Activated naive CD4-positive, alpha-beta T cell treated with anti-CD3 and anti-CD28 coated beads, Interleukin-2, amount 50 U/mL, for 24 hours (primary cell): Measurements from ENCODE around the gene PPP4R2.
"Not testable (repeated sequence)": the region's sequence is repeated elsewhere in the genome, so short reads cannot be mapped to it uniquely, and the experiment has no call there.

ENCODE experiments used
- H3K27ac Mint-ChIP-seq: one replicate; pipeline ENCODE4 v1.8.0; 2021; ENCODE audit warnings: mild to moderate bottlenecking, mixed read lengths
- H3K27me3 Mint-ChIP-seq: one replicate; pipeline ENCODE4 v1.8.0; 2021; ENCODE audit warnings: mixed read lengths
- H3K36me3 Mint-ChIP-seq: one replicate; pipeline ENCODE4 v1.8.0; 2021; ENCODE audit warnings: mixed read lengths
- H3K4me1 Mint-ChIP-seq: one replicate; pipeline ENCODE4 v1.8.0; 2021; ENCODE audit warnings: mixed read lengths
- H3K4me3 Mint-ChIP-seq: one replicate; pipeline ENCODE4 v1.8.0; 2021; ENCODE audit warnings: mild to moderate bottlenecking, mixed read lengths
- H3K9me3 Mint-ChIP-seq: one replicate; pipeline ENCODE4 v1.8.0; 2021; ENCODE audit warnings: mixed read lengths

Gene PPP4R2

GRCh38 chr3:73030073-73030597, 33.5 kb downstream of the PPP4R2 start:
- peak overlapping the region; percentile 24 for H3K4me3 Mint-ChIP-seq
- peaks cover 13% of the 10 kb centered on the region for H3K36me3 Mint-ChIP-seq
- peaks cover 88% of the 10 kb centered on the region for H3K4me1 Mint-ChIP-seq

GRCh38 chr3:73031573-73032103, 35.0 kb downstream of the PPP4R2 start:
- H3K36me3 Mint-ChIP-seq: peaks cover 15% of the 10 kb centered on the region
- H3K27me3 Mint-ChIP-seq: no peaks in the 10 kb centered on the region
- no peak overlapping the region for H3K27ac Mint-ChIP-seq
- peaks cover 84% of the 10 kb centered on the region for H3K4me1 Mint-ChIP-seq
- no peaks in the 10 kb centered on the region for H3K9me3 Mint-ChIP-seq
- H3K4me3 Mint-ChIP-seq: no peak overlapping the region

More at GRCh38 chr3:73030073-73030597, 33.5 kb downstream of the PPP4R2 start:
- H3K27me3 Mint-ChIP-seq: no peaks in the 10 kb centered on the region
- no peaks in the 10 kb centered on the region for H3K9me3 Mint-ChIP-seq
- H3K27ac Mint-ChIP-seq: peak overlapping the region; percentile 78

GRCh38 chr3:73036694-73037591, 40.3 kb downstream of the PPP4R2 start:
- Mint-ChIP-seq H3K36me3 (peaks cover 9% of the 10 kb centered on the region), H3K9me3 (no peaks in the 10 kb centered on the region), H3K4me3 (peak overlapping the region; percentile 23), H3K27ac (peak overlapping the region; percentile 65), H3K4me1 (peaks cover 86% of the 10 kb centered on the region), H3K27me3 (no peaks in the 10 kb centered on the region)

GRCh38 chr3:73041537-73041936, 44.9 kb downstream of the PPP4R2 start:
- H3K27ac Mint-ChIP-seq: peak overlapping the region; percentile 4
- no peak overlapping the region for H3K4me3 Mint-ChIP-seq
- peaks cover 80% of the 10 kb centered on the region for H3K4me1 Mint-ChIP-seq
- no peaks in the 10 kb centered on the region for H3K9me3 Mint-ChIP-seq
- no peaks in the 10 kb centered on the region for H3K27me3 Mint-ChIP-seq
- no peaks in the 10 kb centered on the region for H3K36me3 Mint-ChIP-seq

GRCh38 chr3:73043414-73043813, 46.8 kb downstream of the PPP4R2 start:
- no peak overlapping the region for H3K27ac Mint-ChIP-seq
- peaks cover 70% of the 10 kb centered on the region for H3K4me1 Mint-ChIP-seq
- no peaks in the 10 kb centered on the region for H3K27me3 Mint-ChIP-seq
- no peaks in the 10 kb centered on the region for H3K36me3 Mint-ChIP-seq
- no peak overlapping the region for H3K4me3 Mint-ChIP-seq
- H3K9me3 Mint-ChIP-seq: no peaks in the 10 kb centered on the region

GRCh38 chr3:73045391-73045790, 48.8 kb downstream of the PPP4R2 start:
- Mint-ChIP-seq H3K27me3 (no peaks in the 10 kb centered on the region), H3K4me3 (no peak overlapping the region), H3K4me1 (peaks cover 67% of the 10 kb centered on the region), H3K9me3 (no peaks in the 10 kb centered on the region), H3K27ac (no peak overlapping the region), H3K36me3 (peaks cover 3% of the 10 kb centered on the region)

GRCh38 chr3:73046195-73046594, 49.6 kb downstream of the PPP4R2 start:
- Mint-ChIP-seq H3K4me3 (no peak overlapping the region), H3K27me3 (no peaks in the 10 kb centered on the region), H3K9me3 (no peaks in the 10 kb centered on the region), H3K4me1 (peaks cover 63% of the 10 kb centered on the region), H3K27ac (peak overlapping the region; percentile 19), H3K36me3 (peaks cover 4% of the 10 kb centered on the region)

GRCh38 chr3:73049319-73049718, 52.7 kb downstream of the PPP4R2 start:
- no peak overlapping the region for H3K4me3 Mint-ChIP-seq
- H3K27ac Mint-ChIP-seq: no peak overlapping the region
- peaks cover 4% of the 10 kb centered on the region for H3K36me3 Mint-ChIP-seq
- H3K4me1 Mint-ChIP-seq: peaks cover 46% of the 10 kb centered on the region
- no peaks in the 10 kb centered on the region for H3K27me3 Mint-ChIP-seq
- H3K9me3 Mint-ChIP-seq: no peaks in the 10 kb centered on the region

GRCh38 chr3:73052857-73053256, 56.2 kb downstream of the PPP4R2 start:
- H3K9me3 Mint-ChIP-seq: no peaks in the 10 kb centered on the region
- peaks cover 25% of the 10 kb centered on the region for H3K4me1 Mint-ChIP-seq
- H3K27ac Mint-ChIP-seq: no peak overlapping the region
- peaks cover 4% of the 10 kb centered on the region for H3K36me3 Mint-ChIP-seq
- no peaks in the 10 kb centered on the region for H3K27me3 Mint-ChIP-seq
- H3K4me3 Mint-ChIP-seq: no peak overlapping the region

- H3K27ac Mint-ChIP-seq: no peak overlapping the region
- H3K9me3 Mint-ChIP-seq: no peaks in the 10 kb centered on the region
- no peaks in the 10 kb centered on the region for H3K36me3 Mint-ChIP-seq
- H3K4me1 Mint-ChIP-seq: peaks cover 27% of the 10 kb centered on the region
- no peaks in the 10 kb centered on the region for H3K27me3 Mint-ChIP-seq
- no peak overlapping the region for H3K4me3 Mint-ChIP-seq
Measured at GRCh38 chr3:73055583-73055982, 59.0 kb downstream of the PPP4R2 start.

GRCh38 chr3:73056014-73056844, 59.6 kb downstream of the PPP4R2 start:
- no peak overlapping the region for H3K4me3 Mint-ChIP-seq
- no peak overlapping the region for H3K27ac Mint-ChIP-seq

GRCh38 chr3:73056845-73057150, 60.2 kb downstream of the PPP4R2 start:
- Mint-ChIP-seq H3K27ac (no peak overlapping the region), H3K9me3 (no peaks in the 10 kb centered on the region), H3K4me1 (peaks cover 20% of the 10 kb centered on the region), H3K27me3 (no peaks in the 10 kb centered on the region), H3K36me3 (no peaks in the 10 kb centered on the region), H3K4me3 (no peak overlapping the region)

More at GRCh38 chr3:73056014-73056844, 59.6 kb downstream of the PPP4R2 start:
- H3K9me3 Mint-ChIP-seq: no peaks in the 10 kb centered on the region
- H3K27me3 Mint-ChIP-seq: no peaks in the 10 kb centered on the region
- H3K36me3 Mint-ChIP-seq: no peaks in the 10 kb centered on the region
- H3K4me1 Mint-ChIP-seq: peaks cover 24% of the 10 kb centered on the region

GRCh38 chr3:73060302-73060723, 63.7 kb downstream of the PPP4R2 start:
- Mint-ChIP-seq H3K27ac (peak overlapping the region; percentile 23), H3K36me3 (peaks cover 9% of the 10 kb centered on the region), H3K9me3 (no peaks in the 10 kb centered on the region), H3K4me1 (peaks cover 14% of the 10 kb centered on the region), H3K27me3 (no peaks in the 10 kb centered on the region), H3K4me3 (no peak overlapping the region)

- Mint-ChIP-seq H3K27ac (peak within 1 kb of the TSS; percentile 23), H3K27me3 (no peaks in the 10 kb centered on the region), H3K4me1 (peaks cover 14% of the 10 kb centered on the region), H3K9me3 (no peaks in the 10 kb centered on the region), H3K4me3 (no peak within 1 kb of the TSS), H3K36me3 (peaks cover 10% of the 10 kb centered on the region)
Measured at GRCh38 chr3:73061416-73061815, 64.8 kb downstream of the PPP4R2 start, which contains the start of gene EBLN2. Gene EBLN2 (plus strand): TSS chr3:73061659. CDS start chr3:73062082, 423 bp downstream.

- not testable (repeated sequence) for H3K4me3 Mint-ChIP-seq, H3K4me1 Mint-ChIP-seq, H3K27me3 Mint-ChIP-seq, H3K27ac Mint-ChIP-seq, H3K9me3 Mint-ChIP-seq
- peaks cover 10% of the 10 kb centered on the region for H3K36me3 Mint-ChIP-seq
Measured at GRCh38 chr3:73066243-73066642, 69.6 kb downstream of the PPP4R2 start.
